AG04449 (cell line): ENCODE data around the gene MSMP.

ENCODE experiments used
- CTCF ChIA-PET: fragments of 350-600 bp; formaldehyde crosslinking; extraction: SDS; loops from one replicate; lab custom pipeline; 2021; ENCODE audit warnings: antibody characterized with exemption; lab: Yijun Ruan, JAX
- POLR2A ChIA-PET: fragments of 400-600, 350-600 bp; formaldehyde crosslinking; extraction: SDS; loops from one replicate; lab custom pipeline; 2020; ENCODE audit warnings: antibody characterized with exemption, inconsistent platforms; lab: Yijun Ruan, JAX
- DNase-seq: peaks from one replicate; pipeline ENCODE4 v3.0.0-alpha.2; 2010; ENCODE audit warnings: low read depth, low spot score
- H3K4me3 ChIP-seq: 2 replicates; pipeline ENCODE4 v1.5.1; 2011; ENCODE audit warnings: low read depth, mild to moderate bottlenecking, control low read depth, low read length
- CTCF ChIP-seq: IDR thresholded peaks from one replicate; pipeline ENCODE4 v1.5.1; 2011; ENCODE audit warnings: mild to moderate bottlenecking, moderate library complexity, low read length, control low read depth, inconsistent platforms; ENCODE audit not compliant: insufficient read depth; ENCODE audit errors: missing control alignments

Gene MSMP

GRCh38 chr9:35712762-35713400, 41.2 kb downstream of the MSMP start:
- DNase-seq, result no peak
- CTCF ChIA-PET, result interaction anchor here (1.1 to 34.3 kb wide), 4 partner anchors 5 to 109 kb away, joined by 4 to 816 read pairs (median 410); partner anchors contain the start of genes CREB3, TLN1 and TPM2
- POLR2A ChIA-PET, result interaction anchor here (0.6 to 3.0 kb wide), 5 partner anchors 9 to 20 kb away, joined by 3 to 12 read pairs (median 4); partner anchors contain the start of genes CREB3 and TLN1
- no peak for TF ChIP-seq CTCF
- no peak overlapping the region for H3K4me3 ChIP-seq

GRCh38 chr9:35711501-35712428, 42.3 kb downstream of the MSMP start:
- DNase-seq, result no peak
- no peak overlapping the region for H3K4me3 ChIP-seq
- TF ChIP-seq CTCF, result no peak
- POLR2A ChIA-PET, result interaction anchor here (0.7 to 3.0 kb wide), 7 partner anchors 10 to 22 kb away, joined by 3 to 16 read pairs (median 5); partner anchors contain the start of genes CREB3, TLN1 and TPM2
- CTCF ChIA-PET, result interaction anchor here (1.1 to 34.3 kb wide), 4 partner anchors 6 to 108 kb away, joined by 4 to 816 read pairs (median 410); partner anchors contain the start of genes CREB3, TLN1 and TPM2

DNA sequence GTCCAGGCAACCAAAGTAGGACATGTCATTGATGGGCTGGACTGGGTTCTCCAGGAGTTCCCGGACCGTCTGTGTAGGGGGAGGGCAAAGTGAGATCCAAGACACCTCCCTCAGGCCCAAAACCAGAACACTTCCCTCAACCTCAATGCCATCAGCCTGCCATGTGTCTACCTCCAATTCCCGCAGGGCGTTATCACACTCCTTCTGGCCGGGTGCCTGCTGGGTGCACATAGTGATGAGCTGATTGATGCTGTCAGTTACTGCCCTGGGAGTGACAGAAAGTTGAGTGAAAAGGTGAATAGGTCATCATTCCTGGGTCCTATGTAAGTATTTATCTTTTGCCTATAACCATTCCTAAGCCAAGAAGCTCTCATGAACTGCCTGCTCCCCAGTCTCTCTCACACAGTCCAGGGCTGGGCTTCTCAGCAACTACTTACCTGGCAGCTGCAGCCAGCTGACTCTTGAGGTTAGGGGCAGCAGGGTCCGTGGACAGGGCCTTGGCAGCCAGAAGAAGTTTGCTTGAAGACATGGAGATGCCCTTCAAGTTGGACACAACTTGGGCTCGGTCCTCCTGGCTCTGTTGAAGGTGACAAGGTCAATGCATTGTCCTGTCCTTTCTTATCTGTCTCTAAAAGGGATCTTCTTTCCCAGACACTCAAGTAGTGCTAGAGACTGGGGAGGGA, 43.1 kb downstream of the MSMP start:
- no peak for DNase-seq
- TF ChIP-seq CTCF, result no peak
- CTCF ChIA-PET, result interaction anchor here (31.2 to 34.3 kb wide), 2 partner anchors 7 to 8 kb away, joined by 816 read pairs; partner anchors contain the start of genes CREB3, TLN1 and TPM2
- POLR2A ChIA-PET, result interaction anchor here (0.7 to 3.0 kb wide), 4 partner anchors 10 to 21 kb away, joined by 3 to 16 read pairs (median 6); partner anchors contain the start of gene TPM2
- H3K4me3 ChIP-seq, result no peak overlapping the region

DNA sequence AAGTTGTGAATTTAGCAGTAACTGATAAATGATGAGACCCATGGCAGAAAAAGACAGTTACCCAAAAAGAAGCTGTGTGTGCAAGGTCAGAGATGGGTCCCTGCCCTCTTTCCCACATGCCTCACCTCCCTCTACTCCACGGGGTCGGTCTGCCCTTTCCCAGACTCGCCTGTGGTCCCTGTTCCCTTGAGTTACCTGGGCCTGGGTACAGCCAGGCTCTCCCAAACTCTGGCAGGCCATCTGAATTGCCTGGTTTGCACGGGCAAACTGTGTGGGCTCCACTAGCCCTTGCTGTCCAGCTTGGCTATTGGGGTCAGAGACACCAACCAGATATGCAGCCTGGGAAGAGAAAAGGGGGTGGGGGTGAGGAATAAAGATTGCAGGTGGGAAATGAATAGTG, 45.9 kb downstream of the MSMP start:
- H3K4me3 ChIP-seq, result no peak overlapping the region
- POLR2A ChIA-PET, result interaction anchor here (3.2 to 4.0 kb wide), 2 partner anchors 13 to 21 kb away, joined by 21 to 27 read pairs; no protein-coding TSS in a partner anchor
- no peak for DNase-seq
- CTCF ChIA-PET, result interaction anchor here (2.1 to 34.3 kb wide), 3 partner anchors 5 to 47 kb away, joined by 7 to 816 read pairs (median 816); partner anchors contain the start of genes CREB3, TLN1 and TPM2
- no peak for TF ChIP-seq CTCF

DNA sequence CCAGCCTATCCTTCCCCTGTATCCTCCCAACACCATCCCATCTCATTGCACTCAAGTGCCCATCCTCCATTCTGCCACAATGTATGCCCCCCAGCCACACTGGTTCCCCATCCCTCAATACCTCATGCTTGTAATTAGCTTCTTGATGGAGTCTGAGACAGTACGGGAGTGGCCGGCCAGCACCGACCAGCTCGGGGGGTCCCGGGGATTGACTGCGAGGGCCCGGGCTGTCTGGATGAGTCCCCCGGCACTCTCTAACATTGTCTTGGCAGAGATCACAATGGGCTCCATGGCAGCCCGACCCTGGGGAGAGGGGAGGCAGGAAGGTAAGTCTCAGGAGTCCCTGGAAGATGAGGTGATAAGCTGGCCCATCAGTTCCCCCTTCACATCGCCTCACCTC, 47.1 kb downstream of the MSMP start:
- POLR2A ChIA-PET, result interaction anchor here (0.5 to 4.0 kb wide), 3 partner anchors 9 to 22 kb away, joined by 3 to 27 read pairs (median 21); no protein-coding TSS in a partner anchor
- DNase-seq, result no peak
- CTCF ChIA-PET, result interaction anchor here (31.2 to 34.3 kb wide), 2 partner anchors 4 to 11 kb away, joined by 816 read pairs; partner anchors contain the start of genes CREB3, TLN1 and TPM2
- no peak overlapping the region for H3K4me3 ChIP-seq
- no peak for TF ChIP-seq CTCF
